Epidermal melanocyte (primary cell): Measurements from ENCODE around the gene MFF.
"Not testable (repeated sequence)": the region's sequence is repeated elsewhere in the genome, so short reads cannot be mapped to it uniquely, and the experiment has no call there.

ENCODE experiments used
- DNase-seq: peaks from one replicate; pipeline ENCODE4 v3.0.0; 2011; ENCODE audit warnings: low spot score; ENCODE audit not compliant: insufficient read length

Gene MFF

DNA sequence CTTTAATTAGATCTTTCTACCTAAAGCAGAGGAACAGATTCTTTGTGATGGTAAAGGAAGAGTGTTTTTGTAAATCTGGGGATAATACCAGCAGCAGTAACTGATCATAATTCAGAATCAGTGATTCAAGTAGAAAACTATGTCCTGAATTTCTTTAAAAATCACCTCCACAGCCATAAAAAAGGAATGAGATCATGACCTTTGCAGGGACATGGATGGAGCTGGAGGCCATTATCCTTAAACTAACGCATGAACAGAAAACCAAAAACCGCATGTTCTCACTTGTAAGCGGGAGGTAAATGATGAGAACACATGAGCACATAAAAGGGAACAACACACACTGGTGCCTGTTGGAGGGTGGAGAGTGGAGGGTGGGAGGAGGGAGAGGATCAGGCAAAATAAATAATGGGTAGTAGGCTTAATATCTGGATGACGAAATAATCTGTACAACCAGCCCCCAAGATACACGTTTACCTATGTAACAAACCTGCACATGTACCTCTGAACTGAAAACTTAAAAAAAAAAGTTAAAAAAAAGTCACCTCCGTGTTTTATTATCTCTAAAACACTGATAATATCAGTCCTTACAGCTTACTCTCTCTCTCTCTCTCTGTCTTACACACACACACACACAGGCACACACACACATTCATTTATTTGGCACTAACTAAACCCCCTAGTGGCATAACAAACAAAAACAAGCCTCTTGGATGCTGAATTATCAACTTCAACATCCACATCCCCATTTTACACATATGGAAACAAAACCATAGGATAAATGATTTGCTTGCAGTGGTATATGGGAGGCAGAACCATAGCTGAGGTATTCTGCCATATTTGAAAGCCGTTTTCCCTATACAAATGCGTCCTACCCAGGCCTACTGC is 52.7 kb downstream of the MFF start:
- no peak for DNase-seq

DNA sequence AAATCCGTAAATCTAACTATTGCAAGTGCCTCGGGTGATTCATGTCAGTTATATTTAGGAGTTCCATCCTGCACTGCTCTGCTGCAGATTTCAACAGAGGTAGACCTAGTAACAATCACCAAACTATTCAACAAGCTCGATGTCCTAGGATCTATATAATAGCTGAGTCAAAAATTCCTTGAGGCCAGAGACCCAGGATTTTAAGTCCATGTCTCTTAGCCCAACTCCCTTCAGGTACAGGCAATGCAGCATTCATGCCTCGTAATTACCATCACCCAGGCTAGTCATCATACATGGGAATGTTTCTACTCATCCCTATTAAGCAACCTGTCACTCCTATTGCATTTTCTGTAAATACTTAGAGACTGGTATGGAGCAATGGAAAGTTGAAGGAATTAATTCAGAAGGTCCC is 53.3 kb downstream of the MFF start:
- no peak for DNase-seq

DNA sequence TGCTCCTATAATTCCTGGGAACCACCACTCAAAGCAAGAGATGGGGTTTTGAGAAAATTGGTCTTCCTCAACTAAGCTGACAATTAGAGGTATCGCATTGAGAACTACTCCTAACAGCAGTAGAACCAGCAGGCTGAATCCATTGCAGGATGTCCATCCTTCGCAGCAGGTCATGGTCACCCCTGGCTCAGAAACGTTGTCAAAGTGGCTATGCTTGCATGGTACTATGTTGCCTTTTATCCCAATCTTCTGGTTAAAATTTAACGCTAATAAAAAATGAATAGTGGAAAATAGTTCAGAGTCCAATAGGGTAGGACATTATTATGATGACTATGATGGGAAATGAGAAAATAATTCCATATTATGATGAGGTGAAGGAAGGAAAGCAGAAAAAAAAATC is 54.0 kb downstream of the MFF start, which contains the start of gene TM4SF20:
Gene TM4SF20, minus strand, starts transcription at position 212 of the 400 bp plus-strand sequence. Its CDS starts 38 bp downstream, at position 174.
- DNase-seq: no peak

DNA sequence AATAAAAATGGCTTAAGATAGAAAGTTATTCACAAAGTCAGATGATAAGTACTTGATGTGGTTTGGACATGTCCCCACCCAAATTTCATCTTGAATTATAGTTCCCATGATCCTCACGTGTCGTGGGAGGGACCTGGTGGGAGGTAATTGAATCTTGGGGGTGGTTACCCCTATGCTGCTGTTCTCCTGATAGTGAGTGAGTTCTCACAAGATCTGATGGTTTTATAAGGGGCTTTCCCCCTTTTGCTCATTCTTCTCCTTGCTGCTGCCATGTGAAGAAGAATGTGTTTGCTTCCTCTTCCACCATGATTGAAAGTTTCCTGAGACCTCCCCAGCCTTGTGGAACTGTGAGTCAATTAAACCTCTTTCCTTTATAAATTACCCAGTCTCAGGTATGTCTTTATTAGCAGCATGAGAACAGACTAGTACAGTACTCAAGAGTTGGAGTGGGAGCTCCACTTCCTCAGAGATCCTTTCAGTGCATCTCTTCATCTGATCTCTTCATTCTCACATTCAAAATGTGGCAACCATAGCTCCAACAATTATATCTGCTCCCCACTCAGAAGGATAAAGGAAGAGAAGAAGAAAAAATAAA is 57.3 kb downstream of the MFF start:
- DNase-seq: not testable (repeated sequence)

DNA sequence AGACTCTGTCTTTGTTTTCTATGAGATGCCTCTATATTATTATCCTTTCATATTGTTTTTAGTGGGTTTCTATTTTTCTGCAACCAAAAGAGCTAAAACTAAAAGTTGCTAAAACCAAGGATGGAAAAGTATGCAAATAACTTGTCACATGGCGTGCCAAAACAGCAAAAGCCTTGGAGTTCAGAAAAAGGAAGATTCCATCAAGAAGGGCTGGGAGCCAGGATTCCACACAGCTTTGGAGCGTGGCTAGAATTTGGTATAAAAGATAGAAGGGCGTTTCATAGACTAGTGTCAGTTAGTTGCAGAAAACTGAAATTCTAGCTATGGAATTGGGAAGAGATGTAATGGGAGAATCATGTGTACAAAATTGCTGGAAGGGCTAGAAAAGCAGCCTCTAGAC is 58.6 kb downstream of the MFF start:
- no peak for DNase-seq

DNA sequence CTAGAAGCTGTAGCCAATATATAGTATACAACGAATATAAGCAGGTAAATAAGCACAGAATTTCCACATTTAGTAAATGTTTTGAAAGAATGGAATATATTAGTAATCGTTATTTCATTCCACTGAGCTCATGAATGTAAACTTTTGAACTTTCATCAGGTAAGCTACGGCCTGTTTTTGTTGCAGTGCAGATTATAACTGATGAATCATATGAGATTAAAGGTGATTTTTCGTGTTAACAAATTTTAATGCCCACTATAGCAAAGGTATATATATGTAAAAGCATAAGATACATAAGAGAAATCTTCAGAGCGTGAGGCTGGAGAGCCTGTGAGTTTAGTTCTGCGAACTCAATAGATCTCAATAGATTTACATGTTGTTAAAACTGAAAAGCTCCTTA is 61.6 kb downstream of the MFF start:
- no peak for DNase-seq

DNA sequence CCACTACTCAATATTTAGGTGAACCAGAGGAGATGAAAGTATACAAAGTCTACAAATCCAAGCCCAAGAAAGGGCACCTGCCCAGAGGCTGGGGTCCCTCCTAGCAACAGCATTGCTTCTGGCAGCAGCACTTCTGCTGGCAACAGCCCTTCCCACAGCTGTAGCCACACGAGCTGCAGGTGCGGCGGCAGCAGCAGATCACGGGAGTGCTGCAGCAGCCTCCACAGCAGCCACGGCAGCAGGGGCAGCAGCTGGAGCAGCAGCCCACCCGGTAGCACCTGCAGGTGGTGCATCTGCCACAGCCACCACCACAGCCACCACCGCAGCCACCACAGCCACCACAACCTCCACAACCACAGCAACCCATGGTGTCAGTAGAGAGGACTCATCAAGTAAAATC is 62.5 kb downstream of the MFF start, which contains the start of gene SCYGR1:
Gene SCYGR1, minus strand, starts transcription at position 367 of the 400 bp plus-strand sequence. Its CDS starts 0 bp downstream, at position 367.
- DNase-seq: not testable (repeated sequence)

DNA sequence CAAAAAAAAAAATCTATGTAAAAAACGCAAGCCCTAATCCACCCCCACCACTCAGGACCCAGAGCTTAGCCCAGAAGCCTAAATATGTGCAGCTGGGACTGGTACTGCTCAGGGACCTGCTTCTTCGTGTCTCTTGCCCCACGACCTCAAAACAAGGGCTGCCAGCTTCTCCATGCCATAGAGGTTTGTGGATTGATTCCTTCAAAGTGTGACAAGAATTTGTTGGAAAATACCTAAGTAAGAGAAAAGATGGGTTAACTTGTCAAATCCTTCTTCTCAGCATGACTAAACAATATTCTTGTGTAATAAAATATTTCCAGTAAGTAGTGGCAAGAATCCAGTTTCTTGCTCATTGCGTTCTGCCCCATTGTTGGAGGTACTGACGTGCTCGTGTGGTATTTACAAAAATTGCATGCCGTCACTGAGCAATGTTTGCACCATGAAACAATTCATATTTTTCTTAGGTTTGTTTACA is 63.5 kb downstream of the MFF start:
- no peak for DNase-seq

DNA sequence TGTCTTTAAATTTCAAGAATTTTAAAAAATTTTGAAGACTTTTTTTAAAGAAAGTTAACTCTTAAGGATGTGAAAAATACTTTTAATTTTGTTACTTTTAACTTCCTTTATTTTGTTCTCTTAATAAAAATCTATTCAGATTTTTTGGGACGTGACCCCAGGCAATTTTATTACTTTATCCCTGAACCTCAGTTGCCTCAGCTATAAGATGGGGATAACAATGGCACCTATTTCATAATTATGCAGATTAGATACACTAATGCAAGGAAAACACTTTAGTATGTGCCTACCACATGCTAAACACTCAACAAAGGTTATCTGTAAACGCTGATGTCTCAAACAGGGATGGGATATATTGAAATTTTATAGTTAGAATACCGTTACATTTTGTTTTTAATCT is 64.2 kb downstream of the MFF start:
- DNase-seq: no peak

DNA sequence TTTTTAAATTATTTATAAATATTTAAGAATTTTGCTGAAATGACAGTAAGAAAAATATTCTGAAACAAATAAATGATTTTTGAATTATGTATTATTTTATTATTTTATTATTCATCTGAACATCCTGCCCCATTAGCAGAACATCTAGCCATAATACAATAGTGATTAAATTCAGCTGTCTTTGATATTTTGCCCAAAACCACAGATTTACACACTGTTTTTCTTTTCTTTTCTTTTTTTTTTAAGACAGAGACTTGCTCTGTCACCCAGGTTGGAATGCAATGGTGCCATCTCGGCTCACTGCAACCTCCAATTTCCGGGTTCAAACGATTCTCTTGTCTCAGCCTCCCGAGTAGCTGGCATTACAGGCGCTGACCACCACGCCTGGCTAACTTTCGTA is 64.6 kb downstream of the MFF start:
- DNase-seq: no peak

DNA sequence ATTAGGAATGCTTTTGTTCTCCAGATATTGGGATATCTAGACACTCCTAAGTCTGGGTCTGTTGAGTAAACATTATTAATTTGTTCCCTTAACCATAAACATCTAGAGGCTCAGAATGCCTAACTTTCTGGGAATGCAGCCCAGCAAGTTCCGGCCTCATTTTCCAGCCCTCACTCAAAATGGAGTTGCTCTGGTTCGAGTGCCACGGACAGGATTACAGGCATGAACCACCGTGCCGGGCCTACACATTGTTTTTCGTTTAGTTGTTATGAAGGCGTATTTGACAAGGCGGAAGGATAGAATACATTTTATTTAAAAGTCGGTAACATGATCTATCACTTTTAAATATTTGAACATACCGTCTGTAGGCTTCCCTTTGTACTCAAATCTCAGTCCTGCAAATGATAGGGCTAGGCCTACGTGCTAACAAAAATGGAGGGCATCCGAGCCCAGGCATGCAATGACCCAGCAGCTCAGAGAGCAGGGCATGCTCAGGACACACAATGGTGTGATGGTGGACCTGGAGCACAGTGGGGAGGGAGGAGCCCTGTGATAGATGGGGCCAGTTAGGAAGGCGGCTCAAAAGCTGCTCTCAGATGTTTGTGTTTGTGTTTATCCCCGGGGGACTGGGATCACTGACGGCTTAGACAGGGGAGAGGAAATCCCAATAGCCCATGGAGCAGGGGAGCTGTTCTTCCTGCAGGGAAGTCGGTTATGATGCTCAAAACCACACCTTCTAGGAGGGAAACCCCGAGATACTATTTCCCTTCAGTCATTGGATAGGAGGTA is 65.6 kb downstream of the MFF start:
- no peak for DNase-seq

DNA sequence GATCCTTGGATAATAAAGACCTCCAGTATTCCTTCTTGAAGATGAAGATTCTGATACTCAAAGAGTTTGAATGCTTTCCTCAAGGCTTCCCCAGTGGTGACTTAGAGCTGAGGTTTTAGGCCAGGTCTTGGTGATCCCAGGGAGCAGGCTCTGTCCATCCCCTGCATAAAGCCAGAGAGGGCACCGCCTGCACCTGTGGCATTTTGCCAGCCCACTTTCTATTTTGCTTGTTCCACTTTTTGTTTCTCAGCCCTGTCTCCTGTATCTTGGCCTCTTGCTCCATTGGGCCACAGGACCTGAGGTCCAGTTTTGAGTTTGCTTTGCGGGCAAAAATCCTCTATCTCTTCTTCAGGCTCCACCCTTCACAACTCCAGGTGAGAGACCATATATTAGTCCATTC is 69.3 kb downstream of the MFF start:
- DNase-seq: no peak

DNA sequence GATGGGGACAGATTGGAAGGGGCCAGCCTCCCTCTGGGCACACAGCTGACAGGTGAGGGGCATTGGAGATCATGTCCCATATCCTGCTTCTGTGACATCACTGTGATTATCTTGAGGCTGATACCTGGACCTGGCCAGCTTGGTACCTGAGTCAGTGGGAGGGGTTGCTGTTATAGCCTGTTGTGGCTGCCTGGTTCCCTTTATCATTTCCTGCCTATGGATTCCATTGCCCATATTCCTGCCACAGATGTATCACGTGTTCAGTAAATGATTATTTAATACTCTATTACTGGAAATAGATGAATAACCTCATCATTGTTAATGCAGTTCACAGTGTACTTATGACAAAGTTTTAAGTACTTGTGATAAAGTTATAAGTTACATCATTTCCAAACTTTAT is 70.5 kb downstream of the MFF start:
- DNase-seq: no peak

DNA sequence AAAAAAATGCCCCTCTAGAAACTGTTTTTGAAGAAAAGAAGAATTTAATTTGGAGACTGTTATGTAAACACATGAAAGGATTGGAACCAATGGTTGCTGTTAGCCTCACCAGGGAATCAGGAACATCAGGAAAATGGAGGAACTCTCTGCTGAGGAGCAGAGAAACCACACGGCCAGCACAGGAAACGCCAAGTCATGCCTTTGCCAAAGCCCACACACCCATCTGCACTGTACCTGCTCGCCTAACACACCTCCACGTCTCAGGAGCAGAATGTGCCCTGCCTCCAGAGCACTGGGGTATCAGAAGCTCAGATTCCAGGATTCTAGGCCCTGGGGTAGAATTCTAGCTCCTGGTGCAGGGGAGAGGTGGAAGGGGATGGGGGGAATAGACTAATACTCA is 72.5 kb downstream of the MFF start:
- no peak for DNase-seq

DNA sequence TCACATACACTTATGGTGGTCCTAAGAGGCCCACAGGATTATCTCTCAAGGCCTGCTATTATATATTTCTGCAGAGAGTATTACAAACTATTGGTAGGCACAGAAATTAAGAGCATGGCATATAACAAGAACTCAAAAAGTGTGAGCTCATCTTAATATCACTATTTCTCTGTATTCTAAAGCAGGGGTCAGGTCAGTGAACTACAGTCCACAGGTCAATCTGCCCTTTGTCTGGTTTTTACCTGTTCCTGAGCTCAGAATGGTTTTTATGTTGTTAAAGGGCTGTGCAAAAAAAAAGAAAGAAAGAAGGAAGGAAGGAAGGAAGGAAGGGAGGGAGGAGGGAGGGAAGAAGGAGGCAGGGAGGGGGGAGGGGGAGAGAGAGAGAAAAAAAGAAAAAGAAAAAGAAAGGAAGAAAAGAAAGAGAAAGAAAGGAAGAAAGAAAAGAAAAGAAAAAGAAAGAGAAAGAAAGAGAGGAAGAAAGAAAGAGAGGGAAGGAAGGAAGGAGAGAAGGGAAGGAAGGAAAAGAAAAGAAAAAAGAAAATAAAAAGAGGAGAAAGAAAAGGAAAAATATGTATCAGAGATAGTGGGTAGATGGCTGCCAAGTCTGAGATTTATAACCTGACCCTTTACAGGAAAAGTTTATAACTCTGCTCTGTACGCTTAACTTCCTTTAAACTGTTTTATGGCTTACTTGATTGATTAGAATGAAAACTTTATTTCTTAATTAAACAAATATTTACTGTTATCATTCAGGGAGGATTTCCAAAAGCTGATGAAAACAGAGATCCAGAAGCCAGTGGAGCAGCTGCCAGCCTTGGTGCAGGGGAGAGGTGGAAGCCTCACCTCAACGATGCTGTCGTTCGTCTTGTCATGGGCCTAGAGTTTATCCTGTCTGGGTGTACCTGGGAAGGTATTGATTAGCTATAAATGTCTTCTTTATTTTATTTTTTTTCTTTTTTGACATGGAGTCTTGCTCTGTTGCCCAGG is 73.9 kb downstream of the MFF start:
- no peak for DNase-seq

DNA sequence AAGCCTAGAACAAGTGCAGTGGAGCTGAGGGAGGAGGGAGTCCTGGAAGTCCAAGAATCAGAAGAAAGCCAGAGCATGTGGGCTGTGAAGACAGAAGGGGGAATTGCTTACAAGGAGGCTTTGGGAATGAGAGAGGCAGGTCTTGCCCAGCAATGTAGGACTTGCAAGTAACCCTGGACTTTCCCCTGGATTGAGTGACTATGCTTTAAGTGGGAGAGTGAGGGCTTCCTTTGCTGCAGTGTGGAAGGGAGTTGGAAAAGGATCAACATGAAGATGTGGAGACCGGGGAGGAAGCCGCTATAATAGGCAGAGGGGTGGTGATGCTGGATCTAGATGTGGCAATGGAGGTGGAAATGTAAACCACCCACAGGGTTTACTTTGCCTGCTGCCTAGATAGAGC is 76.5 kb downstream of the MFF start:
- no peak for DNase-seq

DNA sequence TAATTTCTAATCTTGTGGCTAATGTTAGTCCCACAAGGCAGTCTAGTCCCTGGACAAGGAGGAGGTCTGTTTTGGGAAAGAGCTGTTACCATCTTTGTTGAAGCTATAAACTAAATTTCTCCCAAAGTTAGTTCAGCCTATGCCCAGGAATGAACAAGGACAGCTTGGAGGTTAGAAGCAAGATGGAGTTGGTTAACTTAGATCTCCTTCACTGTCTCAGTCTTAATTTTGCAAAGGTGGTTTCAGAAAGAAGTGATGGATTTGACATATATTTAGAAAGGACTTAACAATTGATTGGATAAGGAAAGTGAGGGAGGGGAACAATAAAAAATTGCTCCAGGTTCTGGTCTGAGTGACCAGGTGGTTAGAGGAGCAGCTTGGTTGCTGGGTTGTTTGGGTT is 77.3 kb downstream of the MFF start:
- DNase-seq: no peak

DNA sequence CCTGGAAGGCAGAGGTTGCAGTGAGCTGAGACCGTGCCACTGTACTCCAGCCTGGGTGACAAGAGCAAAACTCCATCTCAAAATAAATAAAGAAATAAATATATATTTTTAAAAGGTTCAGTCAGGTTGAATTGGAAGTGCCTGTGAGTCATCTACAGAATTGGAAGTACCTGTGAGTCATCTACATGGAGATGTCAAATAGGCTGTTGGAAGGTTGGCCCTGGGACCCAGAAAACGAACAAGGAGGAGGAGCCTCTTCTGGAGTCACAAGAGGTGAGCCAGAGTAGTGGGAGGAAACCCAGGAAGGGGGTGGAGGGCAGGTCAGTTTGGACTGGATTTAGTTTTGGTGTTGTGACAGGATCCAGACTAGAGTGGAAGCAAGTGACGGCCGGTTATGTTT is 77.9 kb downstream of the MFF start:
- DNase-seq: no peak

DNA sequence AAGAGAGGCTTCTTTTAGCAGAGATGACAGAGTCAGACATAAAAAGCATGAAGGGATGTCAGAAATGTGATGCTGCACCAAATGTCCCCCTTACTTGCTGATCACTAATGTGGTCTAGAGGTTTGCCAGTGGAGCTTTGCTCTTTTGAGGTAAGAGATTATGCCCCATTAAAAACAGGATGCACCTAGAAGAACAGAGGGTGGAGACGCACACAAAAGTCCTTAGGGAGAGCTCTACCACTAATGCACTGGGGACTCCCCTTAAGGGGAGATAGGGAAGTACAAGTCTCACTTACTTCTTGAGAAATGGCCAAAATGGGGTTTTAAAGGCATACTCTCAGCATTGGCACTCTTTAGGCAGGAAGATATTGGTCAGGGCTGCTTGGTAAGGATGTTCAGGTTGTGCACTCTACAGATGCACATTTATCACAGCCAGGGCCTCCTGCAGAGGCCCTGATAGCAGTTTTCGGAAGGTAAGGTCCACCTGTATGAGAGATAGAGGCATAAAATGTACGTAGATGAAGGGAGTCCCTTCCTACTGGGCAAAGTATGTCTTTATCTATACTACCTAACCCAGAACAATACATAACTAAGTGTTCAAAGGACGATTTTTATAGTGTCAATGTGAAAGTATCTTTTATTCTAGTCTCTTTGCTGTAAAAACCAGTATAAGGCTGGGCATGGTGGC is 79.7 kb downstream of the MFF start:
- no peak for DNase-seq
